Kidney (tissue), 14 donors: ENCODE results near the gene POC1B. TPM values are rescaled to one million over a fixed set of nuclear protein-coding genes. Genes with fewer than 3 reads are reported as not detected.

ENCODE experiments used
- DNase-seq, 5 donors: peaks; one replicate each; pipeline ENCODE4 v3.0.0-alpha.2; 2013 to 2020
- FAIRE-seq: peaks from 2 replicates; lab custom pipeline; 2012; peaks lifted over from hg19 to GRCh38; lab: Jason Lieb, UNC
- H3K27ac ChIP-seq, 2 donors: one replicate each; pipeline ENCODE4 v1.7.0; 2013; ENCODE audit warnings: low read depth in 2 of 2, low read length in 2 of 2, inconsistent platforms in 1 of 2
- H3K27me3 ChIP-seq: one replicate; pipeline ENCODE4 v1.7.1; 2013; ENCODE audit warnings: low read length, inconsistent platforms; ENCODE audit not compliant: control insufficient read depth, insufficient read depth
- H3K36me3 ChIP-seq, 3 donors: one replicate each; pipeline versions ENCODE4 v1.7.0 to v1.7.1; 2013; ENCODE audit warnings: low read length in 3 of 3, control low read depth in 1 of 3, inconsistent platforms in 1 of 3; ENCODE audit not compliant: insufficient read depth in 3 of 3, control insufficient read depth in 2 of 3
- H3K4me1 ChIP-seq, 3 donors: one replicate each; pipeline versions ENCODE4 v1.7.0 to v1.7.1; 2013; ENCODE audit warnings: low read length in 3 of 3, inconsistent platforms in 1 of 3, low read depth in 1 of 3; ENCODE audit not compliant: control insufficient read depth in 2 of 3, insufficient read depth in 2 of 3
- H3K4me3 ChIP-seq, 3 donors: one replicate each; pipeline versions ENCODE4 v1.7.0 to v1.8.1; 2013; ENCODE audit warnings: low read length in 3 of 3, control low read depth in 1 of 3, inconsistent platforms in 1 of 3
- H3K9ac ChIP-seq, 3 donors: one replicate each; pipeline versions ENCODE4 v1.7.0 to v1.7.1; 2013; ENCODE audit warnings: low read length in 3 of 3, control low read depth in 1 of 3, inconsistent platforms in 1 of 3
- H3K9me3 ChIP-seq, 3 donors: one replicate each; pipeline versions ENCODE4 v1.7.0 to v1.7.1; 2013; ENCODE audit warnings: low read length in 3 of 3, control low read depth in 1 of 3, inconsistent platforms in 1 of 3; ENCODE audit not compliant: control insufficient read depth in 2 of 3, insufficient read depth in 1 of 3
- CTCF ChIP-seq: IDR thresholded peaks from 3 replicates; pipeline ENCODE4 v1.5.1; 2012; ENCODE audit warnings: mild to moderate bottlenecking, moderate library complexity, borderline replicate concordance; ENCODE audit not compliant: insufficient read depth; ENCODE audit errors: extremely low read depth
- intact Hi-C: fragments of 100-400 bp; cut with DNase I; formaldehyde crosslinking; loops from one replicate; pipeline ENCODE4 v1.11.1; 2022
- polyA plus RNA-seq: library from polyadenylated mRNA; stranded (reverse); fragments of 350-450 nt; fragmentation: Illumina TruSeq; extraction: RNeasy Lipid Tissue Mini Kit (QIAGEN cat#74804); gene quantifications from one replicate; pipeline ENCODE4 v1.2.3, GENCODE V29; 2014; ENCODE audit warnings: low read depth, low replicate concordance; ENCODE audit not compliant: insufficient read depth
- total RNA-seq: library from RNA; stranded (reverse); fragmentation: NEBNext Ultra II Directional; extraction: Animal tissue kit (Norgen Biotek cat#: 25700); gene quantifications from one replicate; pipeline ENCODE4 v1.2.1, GENCODE V29; 2021
- donor health status: control.
- donor health status: control.
- donor health status: control.
- donor health status: control.
- donor health status: control.
- donor health status: DM: yes; HTN: yes; CAD: no.
- donor health status: Normal renal cell carcinoma (clear cell type).

The POC1B gene
- total and polyA plus RNA-seq, 2 donors from 2014 or later: 11.7 to 16.7 TPM

GRCh38 chr12:89546151-89546550 is 20.3 kb upstream of the POC1B start:
- Histone ChIP-seq H3K36me3 (no peaks in the 10 kb centered on the region), H3K4me1 (peaks cover 0 to 17% (median 9%) of the 10 kb centered on the region in 3 donors), H3K9me3 (no peaks in the 10 kb centered on the region), H3K4me3 (no peak overlapping the region), H3K9ac (no peak overlapping the region), H3K27me3 (no peaks in the 10 kb centered on the region), H3K27ac (no peak overlapping the region)
- TF ChIP-seq CTCF: no peak
- no peak for DNase-seq
- FAIRE-seq: no peak
- intact Hi-C loops: loop anchor here (10.0 kb wide), 1 partner anchor 559 kb away; no protein-coding TSS in a partner anchor

- Histone ChIP-seq H3K4me1 (peaks cover 0 to 17% (median 9%) of the 10 kb centered on the region in 3 donors), H3K27ac (no peak overlapping the region), H3K36me3 (no peaks in the 10 kb centered on the region), H3K9ac (no peak overlapping the region), H3K4me3 (no peak overlapping the region), H3K9me3 (no peaks in the 10 kb centered on the region), H3K27me3 (no peaks in the 10 kb centered on the region)
- intact Hi-C loops: loop anchor here (10.0 kb wide), 1 partner anchor 560 kb away; no protein-coding TSS in a partner anchor
- TF ChIP-seq CTCF: no peak
- FAIRE-seq (no peak), DNase-seq (peak; percentile 67 to 84 (median 73))
These were observed 18.9 kb upstream of the POC1B start for GRCh38 chr12:89544681-89545184.

GRCh38 chr12:89544022-89544421 is 18.2 kb upstream of the POC1B start:
- Histone ChIP-seq H3K9me3 (no peaks in the 10 kb centered on the region), H3K4me1 (peaks cover 0 to 17% (median 9%) of the 10 kb centered on the region in 3 donors), H3K27ac (no peak overlapping the region), H3K4me3 (no peak overlapping the region), H3K9ac (no peak overlapping the region), H3K27me3 (no peaks in the 10 kb centered on the region), H3K36me3 (no peaks in the 10 kb centered on the region)
- intact Hi-C loops: loop anchor here (10.0 kb wide), 1 partner anchor 561 kb away; no protein-coding TSS in a partner anchor
- FAIRE-seq (no peak), DNase-seq (no peak)
- no peak for TF ChIP-seq CTCF
